Right kidney (tissue), 1 donor: ENCODE measurements around the gene DACH1.

ENCODE experiments used
- DNase-seq: peaks from one replicate; pipeline ENCODE4 v3.0.0-alpha.2; 2016

DACH1 gene

GRCh38 chr13:71580614-71581013 lies 286.4 kb downstream of the DACH1 start:
- no peak for DNase-seq

GRCh38 chr13:71578048-71578447 lies 289.0 kb downstream of the DACH1 start:
- DNase-seq = no peak

- DNase-seq = no peak
Observed at GRCh38 chr13:71577127-71577526, 289.9 kb downstream of the DACH1 start.

GRCh38 chr13:71576571-71576970 lies 290.4 kb downstream of the DACH1 start:
- no peak for DNase-seq

GRCh38 chr13:71546881-71547280 lies 320.1 kb downstream of the DACH1 start:
- no peak for DNase-seq

GRCh38 chr13:71540098-71540497 lies 326.9 kb downstream of the DACH1 start:
- DNase-seq = no peak

GRCh38 chr13:71536201-71536600 lies 330.8 kb downstream of the DACH1 start:
- no peak for DNase-seq

GRCh38 chr13:71524613-71525304 lies 342.2 kb downstream of the DACH1 start:
- peak; percentile 32 for DNase-seq

- DNase-seq = no peak
Observed at GRCh38 chr13:71524245-71524612, 342.8 kb downstream of the DACH1 start.

- no peak for DNase-seq
Observed at GRCh38 chr13:71522941-71523526, 344.0 kb downstream of the DACH1 start.

GRCh38 chr13:71517004-71517403 lies 350.0 kb downstream of the DACH1 start:
- no peak for DNase-seq

GRCh38 chr13:71516521-71516920 lies 350.5 kb downstream of the DACH1 start:
- no peak for DNase-seq

GRCh38 chr13:71515744-71516038 lies 351.3 kb downstream of the DACH1 start:
- no peak for DNase-seq

GRCh38 chr13:71514900-71515743 lies 351.9 kb downstream of the DACH1 start:
- DNase-seq = no peak

- no peak for DNase-seq
Observed at GRCh38 chr13:71513411-71514033, 353.5 kb downstream of the DACH1 start.

GRCh38 chr13:71503781-71504180 lies 363.2 kb downstream of the DACH1 start:
- DNase-seq = no peak

GRCh38 chr13:71499944-71500514 lies 367.0 kb downstream of the DACH1 start:
- DNase-seq = no peak

GRCh38 chr13:71499235-71499634 lies 367.8 kb downstream of the DACH1 start:
- DNase-seq = no peak

GRCh38 chr13:71493189-71493588 lies 373.8 kb downstream of the DACH1 start:
- no peak for DNase-seq

- DNase-seq = no peak
Observed at GRCh38 chr13:71492346-71492871, 374.6 kb downstream of the DACH1 start.

- DNase-seq = no peak
Observed at GRCh38 chr13:71491010-71491409, 376.0 kb downstream of the DACH1 start.

GRCh38 chr13:71489041-71489440 lies 378.0 kb downstream of the DACH1 start:
- no peak for DNase-seq

GRCh38 chr13:71488201-71488600 lies 378.8 kb downstream of the DACH1 start:
- no peak for DNase-seq
